DND-41 (cell line): Measurements from ENCODE around the gene SLC27A6.

Experiments used
- ATAC-seq: fragments of 200-7000 bp; cut with Tn5 transposase; 3 replicates; pipeline ENCODE4 v1.9.1; 2021; ENCODE audit warnings: low read depth; ENCODE audit not compliant: insufficient read depth
- DNase-seq: peaks from one replicate; pipeline ENCODE4 v3.0.0-alpha.2; 2020
- H2AFZ ChIP-seq: 2 replicates; pipeline ENCODE4 v1.6.0; 2012; ENCODE audit warnings: low read depth, low read length
- H3K27ac ChIP-seq: 2 replicates; pipeline ENCODE4 v1.5.1; 2012; ENCODE audit warnings: low read length, inconsistent platforms
- H3K27me3 ChIP-seq: fragments of 200-600 bp; sonication (generic); 2 replicates; pipeline ENCODE4 v1.6.0; 2012; ENCODE audit warnings: low read length, mild to moderate bottlenecking, inconsistent platforms; ENCODE audit not compliant: insufficient read depth, poor library complexity
- H3K36me3 ChIP-seq: 2 replicates; pipeline ENCODE4 v1.5.1; 2012; ENCODE audit warnings: low read length, inconsistent platforms; ENCODE audit not compliant: insufficient read depth
- H3K4me1 ChIP-seq: 2 replicates; pipeline ENCODE4 v1.5.1; 2012; ENCODE audit warnings: mild to moderate bottlenecking, low read length; ENCODE audit not compliant: insufficient read depth
- H3K4me2 ChIP-seq: 2 replicates; pipeline ENCODE4 v1.6.0; 2012; ENCODE audit warnings: mild to moderate bottlenecking, moderate library complexity, low read length, inconsistent platforms; ENCODE audit not compliant: insufficient read depth
- H3K4me3 ChIP-seq, 2 experiments: fragments of 200-600 bp in 1 of 2; shearing (Covaris generic) in 1 of 2; 2 replicates each; pipeline ENCODE4 v1.5.1; 2012 to 2016; ENCODE audit warnings: inconsistent platforms in 2 of 2, low read length in 2 of 2, mild to moderate bottlenecking in 2 of 2, low read depth in 1 of 2, moderate library complexity in 1 of 2
- H3K79me2 ChIP-seq: 2 replicates; pipeline ENCODE4 v1.6.0; 2012; ENCODE audit warnings: low read length, inconsistent platforms; ENCODE audit not compliant: insufficient read depth
- H3K9ac ChIP-seq: 2 replicates; pipeline ENCODE4 v1.6.0; 2012; ENCODE audit warnings: low read depth, mild to moderate bottlenecking, inconsistent platforms, low read length, moderate library complexity
- H3K9me3 ChIP-seq: 2 replicates; pipeline ENCODE4 v1.5.1; 2012; ENCODE audit warnings: low read length, moderate library complexity, mild to moderate bottlenecking, inconsistent platforms; ENCODE audit not compliant: insufficient read depth, severe bottlenecking
- H4K20me1 ChIP-seq: 2 replicates; pipeline ENCODE4 v1.6.0; 2012; ENCODE audit warnings: low read length; ENCODE audit not compliant: insufficient read depth
- CTCF ChIP-seq: IDR thresholded peaks from 2 replicates; pipeline ENCODE4 v1.5.1; 2012; ENCODE audit warnings: borderline replicate concordance, low read length, moderate library complexity, mild to moderate bottlenecking; ENCODE audit not compliant: poor library complexity, severe bottlenecking; ENCODE audit errors: extremely low read depth
- EZH2 ChIP-seq: IDR thresholded peaks from 3 replicates; pipeline ENCODE4 v1.6.1; 2012; ENCODE audit warnings: borderline replicate concordance, low read depth, mild to moderate bottlenecking, moderate library complexity, low read length, inconsistent platforms; ENCODE audit not compliant: severe bottlenecking

The SLC27A6 gene

GRCh38 chr5:128974567-128974966 is 9.3 kb downstream of the SLC27A6 start:
- H4K20me1 ChIP-seq = no peaks in the 10 kb centered on the region
- H3K27me3 ChIP-seq = no peaks in the 10 kb centered on the region
- H3K36me3 ChIP-seq = no peaks in the 10 kb centered on the region
- H2AFZ ChIP-seq = no peak overlapping the region
- no peak overlapping the region for H3K4me2 ChIP-seq
- H3K9me3 ChIP-seq = no peaks in the 10 kb centered on the region
- ATAC-seq = peak; percentile 75
- TF ChIP-seq CTCF = no peak
- no peak for TF ChIP-seq EZH2
- H3K9ac ChIP-seq = no peak overlapping the region
- H3K27ac ChIP-seq = no peak overlapping the region
- H3K79me2 ChIP-seq = no peaks in the 10 kb centered on the region
- H3K4me1 ChIP-seq = no peaks in the 10 kb centered on the region
- no peak overlapping the region for H3K4me3 ChIP-seq
- DNase-seq = no peak

GRCh38 chr5:128979761-128980160 is 14.5 kb downstream of the SLC27A6 start:
- TF ChIP-seq CTCF (no peak), EZH2 (no peak)
- no peak overlapping the region for H3K9ac ChIP-seq
- no peak overlapping the region for H3K4me3 ChIP-seq

GRCh38 chr5:128980917-128981316 is 15.6 kb downstream of the SLC27A6 start:
- H3K9me3 ChIP-seq = no peaks in the 10 kb centered on the region
- ATAC-seq = no peak

More at GRCh38 chr5:128979761-128980160, 14.5 kb downstream of the SLC27A6 start:
- Histone ChIP-seq H2AFZ (no peak overlapping the region), H3K9me3 (no peaks in the 10 kb centered on the region), H3K4me1 (no peaks in the 10 kb centered on the region), H3K36me3 (no peaks in the 10 kb centered on the region), H3K27me3 (no peaks in the 10 kb centered on the region), H4K20me1 (no peaks in the 10 kb centered on the region), H3K4me2 (no peak overlapping the region), H3K27ac (no peak overlapping the region), H3K79me2 (no peaks in the 10 kb centered on the region)
- DNase-seq (no peak), ATAC-seq (no peak)

More at GRCh38 chr5:128980917-128981316, 15.6 kb downstream of the SLC27A6 start:
- Histone ChIP-seq H3K4me2 (no peak overlapping the region), H4K20me1 (no peaks in the 10 kb centered on the region), H3K4me3 (no peak overlapping the region), H3K27ac (no peak overlapping the region), H3K4me1 (no peaks in the 10 kb centered on the region), H3K36me3 (no peaks in the 10 kb centered on the region), H3K9ac (no peak overlapping the region), H2AFZ (no peak overlapping the region), H3K79me2 (no peaks in the 10 kb centered on the region), H3K27me3 (no peaks in the 10 kb centered on the region)
- DNase-seq = no peak
- no peak for TF ChIP-seq CTCF
- TF ChIP-seq EZH2 = no peak
